ENCODE results near the gene IP6K1.

GRCh38 chr3:49775538-49775937 lies 10.8 kb downstream of the IP6K1 start:
- no peak for TF ChIP-seq NKRF (conservative IDR thresholded peaks at IDR 0.05)
- TF ChIP-seq ZSCAN29 (IDR thresholded peaks at IDR 0.05) = no peak
- no peak for TF ChIP-seq MTA3 (IDR thresholded peaks at IDR 0.05; ENCODE audit: borderline replicate concordance, low read length)
- no peak for TF ChIP-seq USF2 (IDR thresholded peaks at IDR 0.05; ENCODE audit: borderline replicate concordance, low read depth, low read length)
- TF ChIP-seq E2F4 (IDR thresholded peaks at IDR 0.05; ENCODE audit: low read depth, low read length) = no peak
- TF ChIP-seq SRF (IDR thresholded peaks at IDR 0.05; ENCODE audit: low read depth in 2 of 2, low read length in 2 of 2) = no peak
